MM.1S (cell line): ENCODE measurements around the gene GPR107.

Experiments
- EZH2 ChIP-seq: fragments of 300-600 bp; sonication (generic); optimal IDR thresholded peaks from 2 replicates; pipeline ENCODE3; 2017; ENCODE audit warnings: low read depth, mild to moderate bottlenecking, antibody characterized with exemption, low read length, mixed read lengths
- EZH2phosphoT487 ChIP-seq: fragments of 300-600 bp; sonication (generic); IDR thresholded peaks from 2 replicates; pipeline ENCODE4 v1.6.1; 2018; ENCODE audit warnings: antibody characterized with exemption, low read length
- TF ChIP-seq, protein P1 (sequence below): fragments of 300-600 bp; sonication (generic); IDR thresholded peaks from 2 replicates; pipeline ENCODE4 v1.5.1; 2016; ENCODE audit warnings: antibody characterized with exemption, low read length, mixed read lengths

DNA sequence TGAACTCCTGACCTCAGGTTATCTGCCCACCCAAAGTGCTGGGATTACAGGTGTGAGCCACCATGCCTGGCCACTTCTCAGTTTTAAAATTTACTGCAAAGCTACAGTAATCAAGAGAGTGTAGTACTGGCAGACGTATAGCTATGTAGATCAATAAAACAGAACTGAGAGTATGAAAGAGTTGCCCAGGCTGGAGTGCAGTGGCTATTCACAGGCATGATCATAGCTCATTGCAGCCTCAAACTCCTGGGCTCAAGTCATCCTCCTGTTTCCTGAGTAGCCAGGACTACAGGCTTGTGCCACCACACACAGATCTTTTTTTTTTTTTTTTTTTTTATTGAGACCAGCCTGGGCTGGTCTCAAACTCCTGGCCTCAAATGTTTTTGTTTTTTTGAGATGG, 92.0 kb downstream of the GPR107 start:
- TF ChIP-seq, protein P1, sequence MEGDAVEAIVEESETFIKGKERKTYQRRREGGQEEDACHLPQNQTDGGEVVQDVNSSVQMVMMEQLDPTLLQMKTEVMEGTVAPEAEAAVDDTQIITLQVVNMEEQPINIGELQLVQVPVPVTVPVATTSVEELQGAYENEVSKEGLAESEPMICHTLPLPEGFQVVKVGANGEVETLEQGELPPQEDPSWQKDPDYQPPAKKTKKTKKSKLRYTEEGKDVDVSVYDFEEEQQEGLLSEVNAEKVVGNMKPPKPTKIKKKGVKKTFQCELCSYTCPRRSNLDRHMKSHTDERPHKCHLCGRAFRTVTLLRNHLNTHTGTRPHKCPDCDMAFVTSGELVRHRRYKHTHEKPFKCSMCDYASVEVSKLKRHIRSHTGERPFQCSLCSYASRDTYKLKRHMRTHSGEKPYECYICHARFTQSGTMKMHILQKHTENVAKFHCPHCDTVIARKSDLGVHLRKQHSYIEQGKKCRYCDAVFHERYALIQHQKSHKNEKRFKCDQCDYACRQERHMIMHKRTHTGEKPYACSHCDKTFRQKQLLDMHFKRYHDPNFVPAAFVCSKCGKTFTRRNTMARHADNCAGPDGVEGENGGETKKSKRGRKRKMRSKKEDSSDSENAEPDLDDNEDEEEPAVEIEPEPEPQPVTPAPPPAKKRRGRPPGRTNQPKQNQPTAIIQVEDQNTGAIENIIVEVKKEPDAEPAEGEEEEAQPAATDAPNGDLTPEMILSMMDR, result no peak
- TF ChIP-seq EZH2phosphoT487, result no peak
- no peak for TF ChIP-seq EZH2
